Measurements from ENCODE around the gene PITPNM1. TPM values are rescaled to one million over a fixed set of nuclear protein-coding genes. Genes with fewer than 3 reads are reported as not detected.

Gene PITPNM1
- total RNA-seq, 2 experiments from 2014 or later: 90.0 to 94.8 TPM

- Histone ChIP-seq H3K9me3 (ENCODE audit: control insufficient read depth in 1 of 2, insufficient read depth in 1 of 2, low read length in 2 of 2) (no peaks in the 10 kb centered on the region), H3K27me3 (ENCODE audit: control insufficient read depth in 1 of 2, insufficient read depth in 2 of 2, low read length in 2 of 2) (no peaks in the 10 kb centered on the region), H3K36me3 (ENCODE audit: insufficient read depth, low read length) (peaks cover 64% of the 10 kb centered on the region), H3K27ac (ENCODE audit: low read depth in 1 of 2, low read length in 2 of 2) (no peak overlapping the region), H3K4me3 (ENCODE audit: low read length) (no peak overlapping the region), H3K4me1 (ENCODE audit: insufficient read depth, low read length) (peaks cover 38% of the 10 kb centered on the region)
- H3K27me3 Mint-ChIP-seq: no peaks in the 10 kb centered on the region
- no peak for TF ChIP-seq CTCF (IDR thresholded peaks at IDR 0.05)
- ChIA-PET POLR2A (interaction anchor here (1.5 kb wide), 1 partner anchor 18 kb away, joined by 6 read pairs; the partner anchor contains the start of gene AIP), CTCF (no interaction called here)
- H3K27ac Mint-ChIP-seq: peak overlapping the region; percentile 20
- intact Hi-C loops (cut with DNase I, micrococcal nuclease): loop anchor here in 1 of 2 experiments (10.0 kb wide), 1 partner anchor 256 kb away; no protein-coding TSS in a partner anchor
- H3K4me1 Mint-ChIP-seq (ENCODE audit: low read depth): peaks cover 34% of the 10 kb centered on the region
- ATAC-seq (ENCODE audit: poor library complexity): no peak
- H3K36me3 Mint-ChIP-seq (ENCODE audit: low read depth): peaks cover 47% of the 10 kb centered on the region
- peak overlapping the region; percentile 67 for H3K4me3 Mint-ChIP-seq
- peak in 1 of 14 experiments; percentile 29 for DNase-seq
- H3K9me3 Mint-ChIP-seq: no peaks in the 10 kb centered on the region
Measured at GRCh38 chr11:67500831-67501715, 4.1 kb downstream of the PITPNM1 start.

- no peak overlapping the region for H3K4me3 Mint-ChIP-seq
- H3K36me3 Mint-ChIP-seq (ENCODE audit: low read depth): peaks cover 47% of the 10 kb centered on the region
- H3K36me3 ChIP-seq (ENCODE audit: insufficient read depth, low read length): peaks cover 70% of the 10 kb centered on the region
- H3K4me1 ChIP-seq (ENCODE audit: insufficient read depth, low read length): peaks cover 31% of the 10 kb centered on the region
- no peaks in the 10 kb centered on the region for H3K9me3 ChIP-seq (ENCODE audit: control insufficient read depth in 1 of 2, insufficient read depth in 1 of 2, low read length in 2 of 2)
- DNase-seq: no peak
- H3K27ac Mint-ChIP-seq: peak overlapping the region; percentile 20
- ChIA-PET CTCF (no interaction called here), POLR2A (no interaction called here)
- H3K4me3 ChIP-seq (ENCODE audit: low read length): no peak overlapping the region
- H3K27me3 Mint-ChIP-seq: no peaks in the 10 kb centered on the region
- H3K27ac ChIP-seq (ENCODE audit: low read depth in 1 of 2, low read length in 2 of 2): no peak overlapping the region
- H3K9me3 Mint-ChIP-seq: no peaks in the 10 kb centered on the region
- no peak for ATAC-seq (ENCODE audit: poor library complexity)
- no peaks in the 10 kb centered on the region for H3K27me3 ChIP-seq (ENCODE audit: control insufficient read depth in 1 of 2, insufficient read depth in 2 of 2, low read length in 2 of 2)
- peaks cover 28% of the 10 kb centered on the region for H3K4me1 Mint-ChIP-seq (ENCODE audit: low read depth)
- no peak for TF ChIP-seq CTCF (IDR thresholded peaks at IDR 0.05)
- intact Hi-C loops (cut with DNase I, micrococcal nuclease): loop anchor here in 1 of 2 experiments (10.0 kb wide), 1 partner anchor 256 kb away; no protein-coding TSS in a partner anchor
Measured at GRCh38 chr11:67500484-67500821, 4.7 kb downstream of the PITPNM1 start.

GRCh38 chr11:67499808-67500483 lies 5.2 kb downstream of the PITPNM1 start:
- ChIA-PET CTCF (no interaction called here), POLR2A (no interaction called here)
- Mint-ChIP-seq H3K9me3 (no peaks in the 10 kb centered on the region), H3K27me3 (no peaks in the 10 kb centered on the region), H3K4me3 (no peak overlapping the region), H3K27ac (no peak overlapping the region), H3K4me1 (ENCODE audit: low read depth) (peaks cover 26% of the 10 kb centered on the region), H3K36me3 (ENCODE audit: low read depth) (peaks cover 49% of the 10 kb centered on the region)
- Histone ChIP-seq H3K27ac (ENCODE audit: low read depth in 1 of 2, low read length in 2 of 2) (no peak overlapping the region), H3K27me3 (ENCODE audit: control insufficient read depth in 1 of 2, insufficient read depth in 2 of 2, low read length in 2 of 2) (no peaks in the 10 kb centered on the region), H3K9me3 (ENCODE audit: control insufficient read depth in 1 of 2, insufficient read depth in 1 of 2, low read length in 2 of 2) (no peaks in the 10 kb centered on the region), H3K4me3 (ENCODE audit: low read length) (no peak overlapping the region), H3K4me1 (ENCODE audit: insufficient read depth, low read length) (peaks cover 29% of the 10 kb centered on the region), H3K36me3 (ENCODE audit: insufficient read depth, low read length) (peaks cover 75% of the 10 kb centered on the region)
- peak in 1 of 14 experiments; percentile 21 for DNase-seq
- no peak for ATAC-seq (ENCODE audit: poor library complexity)
- intact Hi-C loops (cut with DNase I, micrococcal nuclease): loop anchor here in 1 of 2 experiments (10.0 kb wide), 1 partner anchor 255 kb away; no protein-coding TSS in a partner anchor
- no peak for TF ChIP-seq CTCF (IDR thresholded peaks at IDR 0.05)

Data from CD4-positive, alpha-beta T cell (primary cell).